Adipocyte (in vitro differentiated cells): ENCODE measurements around the gene TELO2.
"Not testable (repeated sequence)": the region's sequence is repeated elsewhere in the genome, so short reads cannot be mapped to it uniquely, and the experiment has no call there.

ENCODE experiments used
- DNase-seq: peaks from one replicate; pipeline ENCODE4 v3.0.0-alpha.2; 2015; ENCODE audit warnings: low read depth
- H3K27me3 ChIP-seq: replicated peaks from 2 replicates; pipeline ENCODE4 v1.7.0; 2013; ENCODE audit warnings: mild to moderate bottlenecking, low read length, moderate library complexity; ENCODE audit not compliant: control insufficient read depth, insufficient read depth
- H3K36me3 ChIP-seq: 2 replicates; pipeline ENCODE4 v1.7.0; 2013; ENCODE audit warnings: low read length, mild to moderate bottlenecking, moderate library complexity; ENCODE audit not compliant: control insufficient read depth, insufficient read depth, severe bottlenecking
- H3K4me1 ChIP-seq: 2 replicates; pipeline ENCODE4 v1.7.0; 2013; ENCODE audit warnings: mild to moderate bottlenecking, low read length, moderate library complexity; ENCODE audit not compliant: control insufficient read depth, insufficient read depth
- H3K4me3 ChIP-seq: 2 replicates; pipeline ENCODE4 v1.7.0; 2013; ENCODE audit warnings: mild to moderate bottlenecking, low read length, moderate library complexity
- H3K9ac ChIP-seq: 2 replicates; pipeline ENCODE4 v1.7.0; 2013; ENCODE audit warnings: mild to moderate bottlenecking, low read length, moderate library complexity
- H3K9me3 ChIP-seq: 2 replicates; pipeline ENCODE4 v1.7.0; 2013; ENCODE audit warnings: mild to moderate bottlenecking, low read length, moderate library complexity; ENCODE audit not compliant: control insufficient read depth

The TELO2 gene

GRCh38 chr16:1459967-1460366 lies 33.2 kb upstream of the TELO2 start:
- H3K9me3 ChIP-seq, result no peaks in the 10 kb centered on the region
- no peaks in the 10 kb centered on the region for H3K4me1 ChIP-seq
- H3K36me3 ChIP-seq, result peaks cover 61% of the 10 kb centered on the region
- no peak for DNase-seq
- H3K4me3 ChIP-seq, result no peak overlapping the region
- no peaks in the 10 kb centered on the region for H3K27me3 ChIP-seq
- H3K9ac ChIP-seq, result no peak overlapping the region

DNA sequence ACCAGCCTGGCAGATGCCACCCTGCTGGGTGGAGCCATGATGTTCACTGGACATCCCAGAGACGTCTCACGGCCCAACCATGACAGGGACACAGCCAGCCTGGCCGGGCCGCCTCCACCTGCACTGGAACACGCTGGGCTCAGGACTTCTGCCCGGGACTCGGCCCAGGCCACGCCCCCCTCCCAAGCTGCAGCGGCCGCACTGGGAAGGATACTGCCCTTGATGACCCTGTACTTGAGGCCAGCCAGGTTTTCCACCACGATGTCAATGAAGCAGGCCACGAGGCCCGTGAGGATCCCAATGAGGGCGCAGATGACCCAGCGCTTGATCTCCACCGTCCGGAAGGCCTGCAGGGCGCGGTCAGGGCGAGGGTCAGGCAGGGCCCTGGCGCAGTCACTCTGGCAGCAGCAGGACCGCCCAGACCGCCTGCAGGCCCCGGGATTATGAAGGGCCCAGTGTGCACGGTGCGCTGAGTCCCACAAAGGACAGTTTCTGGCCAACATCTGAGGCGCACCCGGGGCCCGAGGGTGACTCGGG lies 32.5 kb upstream of the TELO2 start:
- DNase-seq, result no peak
- Histone ChIP-seq H3K9ac (no peak overlapping the region), H3K4me3 (no peak overlapping the region)

GRCh38 chr16:1461146-1461545 lies 32.0 kb upstream of the TELO2 start:
- no peaks in the 10 kb centered on the region for H3K27me3 ChIP-seq
- H3K4me3 ChIP-seq, result no peak overlapping the region
- DNase-seq, result no peak
- H3K9me3 ChIP-seq, result no peaks in the 10 kb centered on the region
- peaks cover 50% of the 10 kb centered on the region for H3K36me3 ChIP-seq
- H3K9ac ChIP-seq, result no peak overlapping the region
- no peaks in the 10 kb centered on the region for H3K4me1 ChIP-seq

More for the DNA sequence above, 32.5 kb upstream of the TELO2 start:
- H3K4me1 ChIP-seq, result no peaks in the 10 kb centered on the region
- no peaks in the 10 kb centered on the region for H3K9me3 ChIP-seq
- no peaks in the 10 kb centered on the region for H3K27me3 ChIP-seq
- H3K36me3 ChIP-seq, result peaks cover 55% of the 10 kb centered on the region

- H3K9ac ChIP-seq, result no peak overlapping the region
- DNase-seq, result no peak
- no peaks in the 10 kb centered on the region for H3K27me3 ChIP-seq
- no peak overlapping the region for H3K4me3 ChIP-seq
- H3K36me3 ChIP-seq, result peaks cover 34% of the 10 kb centered on the region
- H3K4me1 ChIP-seq, result peaks cover 3% of the 10 kb centered on the region
- no peaks in the 10 kb centered on the region for H3K9me3 ChIP-seq
Observed at GRCh38 chr16:1464196-1464893, 28.8 kb upstream of the TELO2 start.

DNA sequence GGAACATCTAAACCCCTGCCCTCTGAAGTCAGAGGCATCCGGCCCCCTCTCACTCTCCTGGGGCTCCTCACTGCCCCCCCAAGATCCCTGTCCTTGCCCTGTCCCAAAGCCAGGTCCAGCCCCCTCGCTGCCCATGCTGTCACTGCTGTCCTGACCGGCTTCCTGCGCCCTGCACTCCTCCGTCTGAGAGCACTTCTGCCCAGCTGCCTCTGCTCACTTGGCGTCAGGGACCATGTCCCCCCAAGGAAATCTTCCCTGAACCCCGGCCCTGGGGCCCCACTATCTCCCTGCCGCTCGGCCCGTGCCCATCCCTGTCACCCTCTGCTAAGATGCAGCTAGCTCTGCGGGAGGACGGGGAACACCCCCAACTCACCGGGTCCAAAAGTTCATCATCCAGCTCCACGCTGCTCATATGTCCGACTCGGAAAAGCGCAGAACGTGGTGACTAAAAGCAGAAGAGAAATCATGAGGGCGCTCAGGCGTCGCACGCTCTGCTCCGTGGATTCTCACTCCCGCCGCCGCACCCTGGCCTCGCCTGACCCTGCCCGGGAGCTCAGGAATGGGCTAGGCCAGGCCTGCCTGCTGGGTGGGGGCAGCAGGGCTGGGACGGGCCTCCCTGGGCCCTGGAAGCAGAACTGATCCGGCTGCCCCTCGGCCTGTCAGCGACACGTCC lies 28.1 kb upstream of the TELO2 start:
- DNase-seq, result no peak
- Histone ChIP-seq H3K9me3 (no peaks in the 10 kb centered on the region), H3K27me3 (no peaks in the 10 kb centered on the region), H3K4me1 (peaks cover 7% of the 10 kb centered on the region), H3K36me3 (peaks cover 33% of the 10 kb centered on the region), H3K4me3 (no peak overlapping the region), H3K9ac (no peak overlapping the region)

DNA sequence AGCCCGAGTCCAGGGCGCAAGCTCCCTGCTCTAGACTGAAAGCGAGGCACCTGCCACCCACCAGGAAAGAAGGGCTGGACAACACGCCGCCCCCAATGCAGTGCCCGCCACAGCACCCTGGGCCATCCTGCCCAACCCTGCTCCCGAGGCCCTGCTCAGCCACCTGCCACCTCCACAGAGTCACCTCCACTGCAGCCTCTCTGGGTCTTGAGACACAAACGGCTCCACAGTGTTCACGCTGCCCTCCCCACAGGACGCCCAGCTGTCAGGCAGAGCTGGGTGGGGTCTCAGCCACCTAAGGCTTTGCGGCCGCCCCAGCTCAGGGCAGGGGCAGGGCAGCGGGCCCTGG lies 27.6 kb upstream of the TELO2 start:
- Histone ChIP-seq H3K4me1 (peaks cover 12% of the 10 kb centered on the region), H3K4me3 (no peak overlapping the region), H3K27me3 (no peaks in the 10 kb centered on the region), H3K9ac (no peak overlapping the region), H3K36me3 (peaks cover 28% of the 10 kb centered on the region), H3K9me3 (no peaks in the 10 kb centered on the region)
- DNase-seq, result no peak

- no peak for DNase-seq
- H3K27me3 ChIP-seq, result no peaks in the 10 kb centered on the region
- no peak overlapping the region for H3K9ac ChIP-seq
- H3K4me3 ChIP-seq, result no peak overlapping the region
- peaks cover 17% of the 10 kb centered on the region for H3K4me1 ChIP-seq
- H3K9me3 ChIP-seq, result no peaks in the 10 kb centered on the region
- peaks cover 23% of the 10 kb centered on the region for H3K36me3 ChIP-seq
Observed at GRCh38 chr16:1466054-1466453, 27.1 kb upstream of the TELO2 start.

GRCh38 chr16:1466968-1467521 lies 26.1 kb upstream of the TELO2 start:
- peaks cover 17% of the 10 kb centered on the region for H3K36me3 ChIP-seq
- no peak for DNase-seq
- no peaks in the 10 kb centered on the region for H3K9me3 ChIP-seq
- no peaks in the 10 kb centered on the region for H3K27me3 ChIP-seq
- no peak overlapping the region for H3K4me3 ChIP-seq
- peaks cover 23% of the 10 kb centered on the region for H3K4me1 ChIP-seq
- H3K9ac ChIP-seq, result no peak overlapping the region

DNA sequence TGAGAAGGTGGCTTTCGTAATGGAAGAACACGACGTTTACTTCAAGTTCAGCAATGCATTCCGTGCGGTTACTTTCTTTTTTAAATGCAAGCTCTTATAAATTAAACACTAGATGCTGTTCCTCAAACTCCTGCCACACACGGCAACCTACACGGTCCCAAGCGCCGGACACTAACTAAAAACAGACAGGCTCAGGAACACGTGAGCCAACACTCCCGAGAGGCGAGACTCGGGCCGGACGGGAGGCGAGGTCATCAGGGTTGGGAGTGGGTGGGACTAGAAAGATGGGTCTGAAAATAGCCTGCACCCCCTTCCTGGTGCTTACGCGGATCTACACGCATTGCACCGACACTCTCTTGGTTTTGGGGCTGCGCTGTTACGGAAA lies 24.7 kb upstream of the TELO2 start:
- no peak for DNase-seq
- no peak overlapping the region for H3K9ac ChIP-seq
- peak overlapping the region; percentile 27 for H3K4me3 ChIP-seq
- H3K36me3 ChIP-seq, result peaks cover 8% of the 10 kb centered on the region
- peaks cover 27% of the 10 kb centered on the region for H3K4me1 ChIP-seq
- no peaks in the 10 kb centered on the region for H3K27me3 ChIP-seq
- H3K9me3 ChIP-seq, result no peaks in the 10 kb centered on the region

GRCh38 chr16:1469141-1469540 lies 24.0 kb upstream of the TELO2 start:
- H3K9me3 ChIP-seq, H3K9ac ChIP-seq, H3K36me3 ChIP-seq, DNase-seq, H3K27me3 ChIP-seq, H3K4me3 ChIP-seq: not testable (repeated sequence)
- H3K4me1 ChIP-seq, result peaks cover 34% of the 10 kb centered on the region

DNA sequence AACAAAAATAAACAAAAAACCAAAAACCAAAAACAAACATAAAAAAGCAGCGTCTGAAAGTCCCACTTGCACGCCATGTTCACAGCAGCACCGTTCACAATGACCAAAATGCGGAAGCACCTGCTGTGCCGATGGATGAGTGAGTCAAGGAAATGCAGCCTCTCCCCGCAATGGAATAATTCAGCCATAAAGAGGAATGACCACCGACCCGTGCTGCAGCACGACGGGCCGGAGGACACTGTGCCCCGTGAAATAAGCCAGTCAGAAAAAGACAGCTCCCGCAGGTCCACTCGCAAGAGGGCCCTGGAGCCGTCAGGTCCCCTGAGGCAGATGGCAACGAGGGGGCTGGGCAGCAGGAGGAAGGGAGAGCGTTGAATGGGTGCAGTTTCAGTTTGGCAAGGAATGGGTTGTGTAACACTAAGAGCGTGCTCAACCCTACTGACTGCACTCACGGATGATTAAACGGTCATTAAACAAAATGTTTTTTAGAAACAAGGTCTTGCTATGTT lies 23.4 kb upstream of the TELO2 start:
- Histone ChIP-seq H3K36me3 (no peaks in the 10 kb centered on the region), H3K9ac (no peak overlapping the region), H3K4me3 (no peak overlapping the region), H3K27me3 (no peaks in the 10 kb centered on the region), H3K4me1 (peaks cover 36% of the 10 kb centered on the region), H3K9me3 (no peaks in the 10 kb centered on the region)
- no peak for DNase-seq
